HG03469 (cell line): ENCODE results near the gene UVRAG.
"Not testable (repeated sequence)": the region's sequence is repeated elsewhere in the genome, so short reads cannot be mapped to it uniquely, and the experiment has no call there.

ENCODE experiments used
- ATAC-seq: cut with Tn5 transposase; IDR thresholded peaks from one replicate; pipeline ENCODE4 v1.9.1; 2021; ENCODE audit warnings: mild to moderate bottlenecking, moderate library complexity, moderate number of reproducible peaks; ENCODE audit not compliant: unreplicated experiment

UVRAG gene

GRCh38 chr11:75910426-75911145 is 95.6 kb downstream of the UVRAG start:
- no peak for ATAC-seq

GRCh38 chr11:75911459-75911858 is 96.4 kb downstream of the UVRAG start:
- no peak for ATAC-seq

- ATAC-seq, result no peak
These were observed 99.0 kb downstream of the UVRAG start for GRCh38 chr11:75913984-75914383.

- ATAC-seq, result no peak
These were observed 101.9 kb downstream of the UVRAG start for GRCh38 chr11:75916882-75917281.

- no peak for ATAC-seq
These were observed 103.3 kb downstream of the UVRAG start for GRCh38 chr11:75918331-75918730.

- no peak for ATAC-seq
These were observed 104.5 kb downstream of the UVRAG start for GRCh38 chr11:75919525-75919924.

GRCh38 chr11:75920848-75921247 is 105.8 kb downstream of the UVRAG start:
- ATAC-seq, result no peak

- ATAC-seq, result no peak
These were observed 106.8 kb downstream of the UVRAG start for GRCh38 chr11:75921808-75922207.

GRCh38 chr11:75924966-75925784 is 110.2 kb downstream of the UVRAG start:
- no peak for ATAC-seq

- no peak for ATAC-seq
These were observed 110.8 kb downstream of the UVRAG start for GRCh38 chr11:75925785-75926164.

- ATAC-seq, result no peak
These were observed 114.7 kb downstream of the UVRAG start for GRCh38 chr11:75929706-75930105.

- ATAC-seq, result no peak
These were observed 115.5 kb downstream of the UVRAG start for GRCh38 chr11:75930534-75930933.

GRCh38 chr11:75931124-75931523 is 116.1 kb downstream of the UVRAG start:
- no peak for ATAC-seq

- ATAC-seq, result not testable (repeated sequence)
These were observed 118.7 kb downstream of the UVRAG start for GRCh38 chr11:75933736-75934135.

- no peak for ATAC-seq
These were observed 119.8 kb downstream of the UVRAG start for GRCh38 chr11:75934851-75935250.

- no peak for ATAC-seq
These were observed 123.5 kb downstream of the UVRAG start for GRCh38 chr11:75938543-75938942.

- no peak for ATAC-seq
These were observed 124.5 kb downstream of the UVRAG start for GRCh38 chr11:75939516-75939915.

- no peak for ATAC-seq
These were observed 125.0 kb downstream of the UVRAG start for GRCh38 chr11:75939992-75940391.

GRCh38 chr11:75940911-75941310 is 125.9 kb downstream of the UVRAG start:
- ATAC-seq, result no peak

- ATAC-seq, result no peak
These were observed 129.5 kb downstream of the UVRAG start for GRCh38 chr11:75944515-75944914.

- ATAC-seq, result no peak
These were observed 130.4 kb downstream of the UVRAG start for GRCh38 chr11:75945446-75945845.

GRCh38 chr11:75945947-75946346 is 130.9 kb downstream of the UVRAG start:
- ATAC-seq, result no peak
